ENCODE results near the gene P2RY13.

GRCh38 chr3:151303751-151304150 lies 25.6 kb downstream of the P2RY13 start:
- TF ChIP-seq CTCF (IDR thresholded peaks at IDR 0.05 in 2 of 3, conservative IDR thresholded peaks at IDR 0.05 in 1 of 3; ENCODE audit: control insufficient read depth in 2 of 3, extremely low read depth in 1 of 3, insufficient read depth in 1 of 3, low read depth in 3 of 3, low read length in 3 of 3) (no peak), CBX3 (IDR thresholded peaks at IDR 0.05; ENCODE audit: borderline replicate concordance, low read depth) (no peak), HDAC6 (IDR thresholded peaks at IDR 0.05; ENCODE audit: unreplicated experiment) (no peak), ZBTB11 (CRISPR knock-in tag; IDR thresholded peaks at IDR 0.05) (no peak), RAD21 (IDR thresholded peaks at IDR 0.05; ENCODE audit: insufficient read depth, low read depth, low read length) (no peak), RCOR1 (conservative IDR thresholded peaks at IDR 0.05; ENCODE audit: low read depth, low read length) (no peak), CUX1 (IDR thresholded peaks at IDR 0.05; ENCODE audit: insufficient replicate concordance, low read depth, low read length) (no peak), REST (IDR thresholded peaks at IDR 0.05; ENCODE audit: low read depth, low read length) (no peak), DPF2 (IDR thresholded peaks at IDR 0.05) (no peak), IKZF1 (conservative IDR thresholded peaks at IDR 0.05) (no peak), FOXM1 (IDR thresholded peaks at IDR 0.05; ENCODE audit: low read depth, low read length) (no peak), CREM (IDR thresholded peaks at IDR 0.05; ENCODE audit: low read depth) (no peak)
